PC-3 (cell line): ENCODE data around the gene ANKFN1. TPM values are rescaled to one million over a fixed set of nuclear protein-coding genes. Genes with fewer than 3 reads are reported as not detected.

Experiments
- ATAC-seq: fragments of 200-7000 bp; cut with Tn5 transposase; 2 replicates; pipeline ENCODE4 v1.9.1; 2020; ENCODE audit warnings: mild to moderate bottlenecking, moderate library complexity
- BruUV-seq: library from RNA; stranded (reverse); fragments of 400-500 nt; replicated peaks from 2 replicates; lab custom pipeline; 2021; lab: Mats Ljungman, UMichigan
- CTCF ChIA-PET: fragments of 300-600 bp; sonication (Branson Sonifier 250); formaldehyde crosslinking; loops from one replicate; lab custom pipeline; 2022; ENCODE audit warnings: antibody characterized with exemption; lab: Charles Lee
- POLR2A ChIA-PET: fragments of 300-600 bp; sonication (Branson Sonifier 250); formaldehyde crosslinking; loops from one replicate; lab custom pipeline; 2022; ENCODE audit warnings: antibody characterized with exemption; ENCODE audit not compliant: unreplicated experiment; lab: Charles Lee
- DNase-seq: peaks from one replicate; pipeline ENCODE4 v3.0.0-alpha.2; 2015
- H2AFZ ChIP-seq: fragments of 300-600 bp; sonication (generic); 2 replicates; pipeline ENCODE4 v1.6.0; 2016; ENCODE audit warnings: antibody characterized with exemption, low read length
- H3F3A ChIP-seq: fragments of 300-600 bp; sonication (generic); one replicate; pipeline ENCODE4 v1.6.0; 2017; ENCODE audit warnings: antibody characterized with exemption, low read length, control low read depth, mild to moderate bottlenecking; ENCODE audit not compliant: unreplicated experiment
- H3K27ac ChIP-seq: fragments of 300-600 bp; sonication (generic); 2 replicates; pipeline ENCODE4 v1.5.1; 2016; ENCODE audit warnings: mild to moderate bottlenecking, low read length
- H3K27me3 ChIP-seq: fragments of 300-600 bp; sonication (generic); 2 replicates; pipeline ENCODE4 v1.6.1; 2016; ENCODE audit warnings: low read length, mixed read lengths
- H3K36me3 ChIP-seq: fragments of 300-600 bp; sonication (generic); 2 replicates; pipeline ENCODE4 v1.6.1; 2016; ENCODE audit warnings: low read depth, mixed run types, low read length, mixed read lengths
- H3K4me1 ChIP-seq: fragments of 300-600 bp; sonication (generic); 2 replicates; pipeline ENCODE4 v1.5.1; 2016; ENCODE audit warnings: low read length; ENCODE audit not compliant: insufficient read depth
- H3K4me2 ChIP-seq: fragments of 300-600 bp; sonication (generic); 2 replicates; pipeline ENCODE4 v1.6.0; 2016; ENCODE audit warnings: low read length
- H3K4me3 ChIP-seq: fragments of 300-600 bp; sonication (generic); 2 replicates; pipeline ENCODE4 v1.5.1; 2016; ENCODE audit warnings: mild to moderate bottlenecking, low read length, mixed read lengths
- H3K79me2 ChIP-seq: fragments of 300-600 bp; sonication (generic); 2 replicates; pipeline ENCODE4 v1.6.1; 2017; ENCODE audit warnings: low read length, mixed read lengths
- H3K9ac ChIP-seq: fragments of 300-600 bp; sonication (generic); 2 replicates; pipeline ENCODE4 v1.6.0; 2016; ENCODE audit warnings: mild to moderate bottlenecking, low read length
- H3K9me2 ChIP-seq: fragments of 300-600 bp; sonication (generic); replicated peaks from 2 replicates; pipeline ENCODE4 v1.6.1; 2016; ENCODE audit warnings: mixed run types, low read length, mixed read lengths
- H3K9me3 ChIP-seq: fragments of 300-600 bp; sonication (generic); 2 replicates; pipeline ENCODE4 v1.6.1; 2016; ENCODE audit warnings: low read length, mixed read lengths
- H4K20me1 ChIP-seq: fragments of 300-600 bp; sonication (generic); 2 replicates; pipeline ENCODE4 v1.6.1; 2016; ENCODE audit warnings: low read length, mixed read lengths
- CTCF ChIP-seq: fragments of 300-600 bp; sonication (generic); conservative IDR thresholded peaks from 2 replicates; pipeline ENCODE4 v1.5.1; 2017; ENCODE audit warnings: antibody characterized with exemption, low read depth, mild to moderate bottlenecking, low read length
- EZH2 ChIP-seq: fragments of 300-600 bp; sonication (generic); IDR thresholded peaks from one replicate; pipeline ENCODE4 v1.6.1; 2017; ENCODE audit warnings: antibody characterized with exemption, mild to moderate bottlenecking, low read length; ENCODE audit not compliant: unreplicated experiment
- EZH2phosphoT487 ChIP-seq: fragments of 300-600 bp; sonication (generic); IDR thresholded peaks from 2 replicates; pipeline ENCODE4 v1.6.1; 2018; ENCODE audit warnings: mild to moderate bottlenecking, antibody characterized with exemption, low read length, borderline replicate concordance
- intact Hi-C: fragments of 100-400 bp; cut with micrococcal nuclease; formaldehyde crosslinking; loops from 2 replicates; pipeline ENCODE4 v1.9.0; 2023
- total RNA-seq: library from RNA; depleted of rRNA; stranded (reverse); fragments of >200 nt; gene quantifications from 2 replicates; pipeline ENCODE4 v1.2.3, GENCODE V29; 2014

ANKFN1 gene
- total RNA-seq, 1 experiment from 2014 or later = not detected

- Histone ChIP-seq H3K9me2 (no peaks in the 10 kb centered on the region), H3K27me3 (peaks cover 26% of the 10 kb centered on the region; the same call in 1 of the 2 replicates), H3F3A (no peaks in the 10 kb centered on the region), H3K4me1 (no peaks in the 10 kb centered on the region), H3K4me3 (no peak overlapping the region), H3K9me3 (no peaks in the 10 kb centered on the region), H4K20me1 (no peaks in the 10 kb centered on the region), H2AFZ (no peak overlapping the region), H3K79me2 (no peaks in the 10 kb centered on the region), H3K4me2 (no peak overlapping the region), H3K36me3 (no peaks in the 10 kb centered on the region), H3K27ac (no peak overlapping the region), H3K9ac (no peak overlapping the region)
- intact Hi-C loops = no loop called here
- ATAC-seq (no peak), DNase-seq (no peak)
- BruUV-seq = no TSS peak
- ChIA-PET POLR2A (no interaction called here), CTCF (no interaction called here)
- TF ChIP-seq EZH2 = no peak
- TF ChIP-seq CTCF = no peak
- no peak for TF ChIP-seq EZH2phosphoT487
Measured at GRCh38 chr17:56231252-56231651, 78.0 kb downstream of the ANKFN1 start.

GRCh38 chr17:56231693-56232092 is 78.4 kb downstream of the ANKFN1 start:
- Histone ChIP-seq H3K4me2 (no peak overlapping the region), H3K9me3 (no peaks in the 10 kb centered on the region), H3K4me3 (no peak overlapping the region), H4K20me1 (no peaks in the 10 kb centered on the region), H3K36me3 (no peaks in the 10 kb centered on the region), H3K79me2 (no peaks in the 10 kb centered on the region), H3K27me3 (peaks cover 26% of the 10 kb centered on the region; the same call in 1 of the 2 replicates), H3K9ac (no peak overlapping the region), H3K9me2 (no peaks in the 10 kb centered on the region), H3K4me1 (no peaks in the 10 kb centered on the region), H3K27ac (no peak overlapping the region), H3F3A (no peaks in the 10 kb centered on the region), H2AFZ (no peak overlapping the region)
- POLR2A ChIA-PET = no interaction called here
- CTCF ChIA-PET = no interaction called here
- ATAC-seq = no peak
- TF ChIP-seq EZH2 (no peak), EZH2phosphoT487 (no peak), CTCF (peak; percentile 45)
- no TSS peak for BruUV-seq
- intact Hi-C loops = no loop called here
- DNase-seq = no peak

GRCh38 chr17:56244268-56244890 is 91.1 kb downstream of the ANKFN1 start:
- Histone ChIP-seq H4K20me1 (no peaks in the 10 kb centered on the region), H3K27me3 (0 out of 2 replicates have a peak, but pooled peaks cover 7% of the 10 kb centered on the region), H3K79me2 (no peaks in the 10 kb centered on the region), H3K4me1 (no peaks in the 10 kb centered on the region), H3F3A (no peaks in the 10 kb centered on the region), H3K9me3 (no peaks in the 10 kb centered on the region), H3K4me2 (no peak overlapping the region), H2AFZ (no peak overlapping the region), H3K36me3 (no peaks in the 10 kb centered on the region), H3K4me3 (no peak overlapping the region), H3K9ac (no peak overlapping the region), H3K27ac (no peak overlapping the region), H3K9me2 (no peaks in the 10 kb centered on the region)
- POLR2A ChIA-PET = no interaction called here
- CTCF ChIA-PET = no interaction called here
- intact Hi-C loops = no loop called here
- ATAC-seq (no peak), DNase-seq (no peak)
- BruUV-seq = no TSS peak
- TF ChIP-seq EZH2 = no peak
